ENCODE data around the gene NXPH1. TPM values are rescaled to one million over a fixed set of nuclear protein-coding genes. Genes with fewer than 3 reads are reported as not detected.

Gene NXPH1
- total and polyA plus RNA-seq, 9 of the 15 experiments (the other 6 are each of a cell fraction or from before 2014, with no cell fraction given): 0.16 TPM; not detected in 8

DNA sequence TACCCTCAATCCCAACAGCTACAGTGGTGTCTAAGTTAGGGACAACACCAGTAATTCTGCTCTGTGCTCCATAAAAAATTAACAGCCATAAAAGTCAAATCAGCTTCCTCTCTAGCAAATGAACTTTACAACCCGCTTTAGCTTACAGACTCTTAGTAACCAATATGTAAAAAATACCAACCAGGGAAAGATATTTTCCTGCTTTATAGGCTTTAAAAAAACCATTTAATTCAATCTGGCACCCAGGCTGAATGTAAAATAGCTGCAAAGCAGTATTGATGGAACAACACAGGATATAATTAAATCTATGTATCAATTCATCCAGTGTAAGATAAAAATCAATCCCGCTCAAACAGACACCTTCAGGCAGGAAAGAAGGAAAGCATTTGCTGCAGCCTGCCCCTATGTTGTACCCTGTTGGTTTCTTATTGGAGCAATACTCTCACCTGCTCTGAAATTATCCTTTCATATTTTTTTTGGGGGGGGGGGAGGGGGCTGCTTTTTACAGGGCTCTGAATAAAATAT, 98.6 kb downstream of the NXPH1 start (continued):
- TF ChIP-seq, protein P1, sequence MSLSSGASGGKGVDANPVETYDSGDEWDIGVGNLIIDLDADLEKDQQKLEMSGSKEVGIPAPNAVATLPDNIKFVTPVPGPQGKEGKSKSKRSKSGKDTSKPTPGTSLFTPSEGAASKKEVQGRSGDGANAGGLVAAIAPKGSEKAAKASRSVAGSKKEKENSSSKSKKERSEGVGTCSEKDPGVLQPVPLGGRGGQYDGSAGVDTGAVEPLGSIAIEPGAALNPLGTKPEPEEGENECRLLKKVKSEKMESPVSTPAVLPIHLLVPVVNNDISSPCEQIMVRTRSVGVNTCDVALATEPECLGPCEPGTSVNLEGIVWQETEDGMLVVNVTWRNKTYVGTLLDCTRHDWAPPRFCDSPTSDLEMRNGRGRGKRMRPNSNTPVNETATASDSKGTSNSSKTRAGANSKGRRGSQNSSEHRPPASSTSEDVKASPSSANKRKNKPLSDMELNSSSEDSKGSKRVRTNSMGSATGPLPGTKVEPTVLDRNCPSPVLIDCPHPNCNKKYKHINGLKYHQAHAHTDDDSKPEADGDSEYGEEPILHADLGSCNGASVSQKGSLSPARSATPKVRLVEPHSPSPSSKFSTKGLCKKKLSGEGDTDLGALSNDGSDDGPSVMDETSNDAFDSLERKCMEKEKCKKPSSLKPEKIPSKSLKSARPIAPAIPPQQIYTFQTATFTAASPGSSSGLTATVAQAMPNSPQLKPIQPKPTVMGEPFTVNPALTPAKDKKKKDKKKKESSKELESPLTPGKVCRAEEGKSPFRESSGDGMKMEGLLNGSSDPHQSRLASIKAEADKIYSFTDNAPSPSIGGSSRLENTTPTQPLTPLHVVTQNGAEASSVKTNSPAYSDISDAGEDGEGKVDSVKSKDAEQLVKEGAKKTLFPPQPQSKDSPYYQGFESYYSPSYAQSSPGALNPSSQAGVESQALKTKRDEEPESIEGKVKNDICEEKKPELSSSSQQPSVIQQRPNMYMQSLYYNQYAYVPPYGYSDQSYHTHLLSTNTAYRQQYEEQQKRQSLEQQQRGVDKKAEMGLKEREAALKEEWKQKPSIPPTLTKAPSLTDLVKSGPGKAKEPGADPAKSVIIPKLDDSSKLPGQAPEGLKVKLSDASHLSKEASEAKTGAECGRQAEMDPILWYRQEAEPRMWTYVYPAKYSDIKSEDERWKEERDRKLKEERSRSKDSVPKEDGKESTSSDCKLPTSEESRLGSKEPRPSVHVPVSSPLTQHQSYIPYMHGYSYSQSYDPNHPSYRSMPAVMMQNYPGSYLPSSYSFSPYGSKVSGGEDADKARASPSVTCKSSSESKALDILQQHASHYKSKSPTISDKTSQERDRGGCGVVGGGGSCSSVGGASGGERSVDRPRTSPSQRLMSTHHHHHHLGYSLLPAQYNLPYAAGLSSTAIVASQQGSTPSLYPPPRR (CRISPR knock-in tag; IDR thresholded peaks at IDR 0.05; ENCODE audit: borderline replicate concordance): no peak
- TF ChIP-seq ZNF445 (CRISPR knock-in tag; IDR thresholded peaks at IDR 0.05; ENCODE audit: low read depth) (no peak), SREBF2 (CRISPR knock-in tag; IDR thresholded peaks at IDR 0.05) (no peak), MYC (IDR thresholded peaks at IDR 0.05; ENCODE audit: low read depth, low read length) (no peak), MYC (CRISPR knock-in tag; IDR thresholded peaks at IDR 0.05; ENCODE audit: borderline replicate concordance, low read depth) (no peak), ZC3H11A (IDR thresholded peaks at IDR 0.05; ENCODE audit: low read depth, low read length) (no peak)
- TF ChIP-seq, protein P2, sequence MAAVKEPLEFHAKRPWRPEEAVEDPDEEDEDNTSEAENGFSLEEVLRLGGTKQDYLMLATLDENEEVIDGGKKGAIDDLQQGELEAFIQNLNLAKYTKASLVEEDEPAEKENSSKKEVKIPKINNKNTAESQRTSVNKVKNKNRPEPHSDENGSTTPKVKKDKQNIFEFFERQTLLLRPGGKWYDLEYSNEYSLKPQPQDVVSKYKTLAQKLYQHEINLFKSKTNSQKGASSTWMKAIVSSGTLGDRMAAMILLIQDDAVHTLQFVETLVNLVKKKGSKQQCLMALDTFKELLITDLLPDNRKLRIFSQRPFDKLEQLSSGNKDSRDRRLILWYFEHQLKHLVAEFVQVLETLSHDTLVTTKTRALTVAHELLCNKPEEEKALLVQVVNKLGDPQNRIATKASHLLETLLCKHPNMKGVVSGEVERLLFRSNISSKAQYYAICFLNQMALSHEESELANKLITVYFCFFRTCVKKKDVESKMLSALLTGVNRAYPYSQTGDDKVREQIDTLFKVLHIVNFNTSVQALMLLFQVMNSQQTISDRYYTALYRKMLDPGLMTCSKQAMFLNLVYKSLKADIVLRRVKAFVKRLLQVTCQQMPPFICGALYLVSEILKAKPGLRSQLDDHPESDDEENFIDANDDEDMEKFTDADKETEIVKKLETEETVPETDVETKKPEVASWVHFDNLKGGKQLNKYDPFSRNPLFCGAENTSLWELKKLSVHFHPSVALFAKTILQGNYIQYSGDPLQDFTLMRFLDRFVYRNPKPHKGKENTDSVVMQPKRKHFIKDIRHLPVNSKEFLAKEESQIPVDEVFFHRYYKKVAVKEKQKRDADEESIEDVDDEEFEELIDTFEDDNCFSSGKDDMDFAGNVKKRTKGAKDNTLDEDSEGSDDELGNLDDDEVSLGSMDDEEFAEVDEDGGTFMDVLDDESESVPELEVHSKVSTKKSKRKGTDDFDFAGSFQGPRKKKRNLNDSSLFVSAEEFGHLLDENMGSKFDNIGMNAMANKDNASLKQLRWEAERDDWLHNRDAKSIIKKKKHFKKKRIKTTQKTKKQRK (IDR thresholded peaks at IDR 0.05; ENCODE audit: borderline replicate concordance, low read depth, low read length): no peak
- TF ChIP-seq, protein P3, sequence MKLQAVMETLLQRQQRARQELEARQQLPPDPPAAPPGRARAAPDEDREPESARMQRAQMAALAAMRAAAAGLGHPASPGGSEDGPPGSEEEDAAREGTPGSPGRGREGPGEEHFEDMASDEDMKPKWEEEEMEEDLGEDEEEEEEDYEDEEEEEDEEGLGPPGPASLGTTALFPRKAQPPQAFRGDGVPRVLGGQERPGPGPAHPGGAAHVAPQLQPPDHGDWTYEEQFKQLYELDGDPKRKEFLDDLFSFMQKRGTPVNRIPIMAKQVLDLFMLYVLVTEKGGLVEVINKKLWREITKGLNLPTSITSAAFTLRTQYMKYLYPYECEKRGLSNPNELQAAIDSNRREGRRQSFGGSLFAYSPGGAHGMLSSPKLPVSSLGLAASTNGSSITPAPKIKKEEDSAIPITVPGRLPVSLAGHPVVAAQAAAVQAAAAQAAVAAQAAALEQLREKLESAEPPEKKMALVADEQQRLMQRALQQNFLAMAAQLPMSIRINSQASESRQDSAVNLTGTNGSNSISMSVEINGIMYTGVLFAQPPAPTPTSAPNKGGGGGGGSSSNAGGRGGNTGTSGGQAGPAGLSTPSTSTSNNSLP (IDR thresholded peaks at IDR 0.05; ENCODE audit: borderline replicate concordance, low read depth, low read length): no peak
